GM12872 (cell line): ENCODE data around the gene CSRNP2.

Experiments used
- TF ChIP-seq, protein P1 (sequence below): IDR thresholded peaks from 3 replicates; pipeline ENCODE4 v1.5.1; 2011; ENCODE audit warnings: low read depth, mild to moderate bottlenecking, low read length, moderate library complexity; ENCODE audit not compliant: insufficient read depth

The CSRNP2 gene

DNA sequence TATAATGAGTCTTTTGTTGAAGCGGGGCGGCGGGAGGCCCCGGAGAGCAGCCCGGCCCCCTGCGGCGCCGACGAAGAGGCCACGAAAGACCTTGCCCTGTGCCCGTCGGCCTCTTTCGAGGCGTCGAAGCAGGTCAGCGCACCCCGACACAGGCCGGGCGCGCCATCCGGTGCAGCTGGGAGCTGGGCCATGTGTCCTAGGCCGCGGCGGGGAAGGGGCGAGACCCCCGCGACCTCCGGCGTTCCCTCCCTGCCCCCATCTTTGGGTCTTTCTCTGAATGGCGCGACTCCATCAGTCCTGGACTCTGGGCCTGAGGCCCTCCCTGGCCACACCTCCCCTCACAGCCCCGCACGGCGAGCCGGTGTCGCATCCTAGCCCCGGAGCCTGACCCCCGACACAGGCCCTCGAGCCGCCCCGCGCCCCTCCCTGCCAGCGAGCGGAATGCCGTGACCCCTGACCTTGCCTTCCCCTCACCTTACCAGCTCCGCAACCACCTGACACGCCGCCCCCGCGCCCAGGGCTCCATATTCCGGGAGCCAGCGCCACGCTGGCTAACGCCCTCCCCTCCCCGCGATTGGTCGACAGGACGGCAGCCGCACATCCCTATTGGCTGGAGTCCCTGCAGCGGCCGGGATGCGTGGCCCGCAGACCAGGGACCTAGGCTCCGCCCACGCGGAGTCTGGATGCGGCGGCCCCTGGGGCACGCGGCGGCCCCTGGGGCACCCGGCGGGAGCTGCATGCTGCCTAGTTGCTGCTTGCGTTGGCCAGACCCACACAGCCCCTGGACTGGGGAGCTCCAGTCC, 57.4 kb downstream of the CSRNP2 start, which contains the start of gene SLC11A2:
TSS of gene SLC11A2 (minus strand) at position 549 of the 803 bp plus-strand sequence. CDS start 15,656 bp downstream, outside the sequence.
- TF ChIP-seq, protein P1, sequence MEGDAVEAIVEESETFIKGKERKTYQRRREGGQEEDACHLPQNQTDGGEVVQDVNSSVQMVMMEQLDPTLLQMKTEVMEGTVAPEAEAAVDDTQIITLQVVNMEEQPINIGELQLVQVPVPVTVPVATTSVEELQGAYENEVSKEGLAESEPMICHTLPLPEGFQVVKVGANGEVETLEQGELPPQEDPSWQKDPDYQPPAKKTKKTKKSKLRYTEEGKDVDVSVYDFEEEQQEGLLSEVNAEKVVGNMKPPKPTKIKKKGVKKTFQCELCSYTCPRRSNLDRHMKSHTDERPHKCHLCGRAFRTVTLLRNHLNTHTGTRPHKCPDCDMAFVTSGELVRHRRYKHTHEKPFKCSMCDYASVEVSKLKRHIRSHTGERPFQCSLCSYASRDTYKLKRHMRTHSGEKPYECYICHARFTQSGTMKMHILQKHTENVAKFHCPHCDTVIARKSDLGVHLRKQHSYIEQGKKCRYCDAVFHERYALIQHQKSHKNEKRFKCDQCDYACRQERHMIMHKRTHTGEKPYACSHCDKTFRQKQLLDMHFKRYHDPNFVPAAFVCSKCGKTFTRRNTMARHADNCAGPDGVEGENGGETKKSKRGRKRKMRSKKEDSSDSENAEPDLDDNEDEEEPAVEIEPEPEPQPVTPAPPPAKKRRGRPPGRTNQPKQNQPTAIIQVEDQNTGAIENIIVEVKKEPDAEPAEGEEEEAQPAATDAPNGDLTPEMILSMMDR = peak; percentile 26; the same call in 1 of the 3 replicates

DNA sequence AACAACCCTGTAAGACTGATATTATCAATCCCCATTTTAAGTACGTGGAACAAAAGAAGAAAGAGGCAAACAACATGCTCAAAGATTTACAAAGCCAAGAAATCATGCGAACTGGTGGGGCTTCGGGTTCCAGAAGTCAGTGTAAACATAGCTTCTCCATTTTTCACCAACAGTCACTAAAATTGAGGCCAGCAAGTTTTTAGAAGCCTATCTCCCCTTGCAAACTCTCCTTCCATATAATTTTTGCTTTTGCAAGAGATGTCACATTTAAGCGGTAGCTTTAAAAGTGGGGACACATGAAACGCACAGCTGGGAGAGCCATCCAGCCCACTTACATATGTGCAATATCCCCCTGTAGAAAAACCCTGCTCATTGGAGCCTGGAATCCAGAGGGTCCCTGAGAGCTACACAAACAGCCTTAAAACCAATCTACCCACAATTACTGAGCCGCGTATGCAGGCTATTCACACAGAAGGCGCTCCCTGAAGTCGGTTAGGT, 58.0 kb downstream of the CSRNP2 start:
- TF ChIP-seq, protein P1 = no peak

- TF ChIP-seq, protein P1 = no peak
Measured at GRCh38 chr12:51023625-51024382, 59.6 kb downstream of the CSRNP2 start.

GRCh38 chr12:51021694-51022093, 61.7 kb downstream of the CSRNP2 start:
- TF ChIP-seq, protein P1 = no peak

DNA sequence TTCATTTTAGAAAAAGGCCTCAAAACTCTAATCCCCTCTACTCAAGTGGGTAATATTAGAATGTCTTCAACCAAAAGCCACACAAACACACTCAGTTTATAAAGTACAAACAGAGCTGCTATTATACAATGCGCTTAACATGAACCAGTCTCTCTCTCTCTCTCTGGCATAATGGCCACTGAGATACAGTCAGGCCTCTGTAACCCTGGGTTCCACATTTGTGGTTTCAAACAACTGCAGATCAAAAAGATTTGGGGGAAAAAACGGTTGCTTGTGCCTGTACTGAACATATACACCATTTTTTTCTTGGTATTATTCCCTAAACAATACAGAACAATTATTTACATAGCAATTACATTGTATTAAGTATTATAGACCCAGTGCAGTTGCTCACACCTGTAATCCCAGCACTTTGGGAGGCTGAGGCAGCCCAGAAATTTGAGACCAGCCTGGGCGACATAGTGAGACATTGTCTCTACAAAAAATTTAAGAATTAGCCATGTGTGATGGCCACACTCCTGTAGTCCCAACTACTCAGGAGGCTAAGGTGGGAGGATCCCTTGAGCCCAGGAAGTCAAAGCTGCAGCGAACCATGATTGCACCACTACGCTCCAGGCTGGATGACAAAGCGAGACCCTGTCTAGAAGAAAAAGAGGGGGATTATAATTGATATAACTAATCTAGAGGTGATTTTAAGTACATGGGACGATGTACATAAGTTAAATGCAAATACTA, 62.8 kb downstream of the CSRNP2 start:
- TF ChIP-seq, protein P1 = no peak

DNA sequence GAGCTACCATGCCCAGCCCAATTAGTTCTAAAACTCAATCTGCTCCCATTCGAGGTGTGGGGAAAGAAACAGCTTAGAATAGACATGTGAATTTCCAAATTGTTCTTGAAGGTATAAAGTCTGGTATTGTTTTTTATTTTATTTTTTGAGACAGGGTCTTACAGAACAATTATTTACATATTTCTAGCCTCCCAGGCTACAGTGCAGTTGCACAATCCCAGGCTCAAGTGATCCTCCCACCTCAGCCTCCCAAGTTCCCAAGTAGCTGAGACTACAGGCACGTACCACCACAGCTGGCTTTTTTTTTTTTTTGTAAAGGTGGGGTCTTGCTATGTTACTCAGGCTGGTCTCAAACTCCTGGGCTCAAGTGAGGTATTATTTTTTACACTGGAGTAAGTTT, 63.5 kb downstream of the CSRNP2 start:
- TF ChIP-seq, protein P1 = no peak

- TF ChIP-seq, protein P1 = no peak
Measured at GRCh38 chr12:51018956-51019355, 64.4 kb downstream of the CSRNP2 start.
